ENCODE data around the gene ABCC11. TPM values are rescaled to one million over a fixed set of nuclear protein-coding genes. Genes with fewer than 3 reads are reported as not detected.
"Not testable (repeated sequence)": the region's sequence is repeated elsewhere in the genome, so short reads cannot be mapped to it uniquely, and the experiment has no call there.

ABCC11 gene
- total RNA-seq, 1 experiment from 2014 or later, result 0.06 TPM

GRCh38 chr16:48250520-48251278, 3.4 kb upstream of the ABCC11 start:
- no peak for DNase-seq (ENCODE audit: low read depth)

GRCh38 chr16:48246066-48246465, 1.3 kb downstream of the ABCC11 start:
- DNase-seq (ENCODE audit: low read depth), result no peak

- DNase-seq (ENCODE audit: low read depth), result no peak
Observed at GRCh38 chr16:48244863-48245195, 2.5 kb downstream of the ABCC11 start.

- peak; percentile 88 for DNase-seq (ENCODE audit: low read depth)
Observed at GRCh38 chr16:48244080-48244862, 3.1 kb downstream of the ABCC11 start, which contains the start of gene LONP2. Gene LONP2 (plus strand): TSS chr16:48244300. CDS start chr16:48244389, 89 bp downstream.

GRCh38 chr16:48240147-48240546, 7.2 kb downstream of the ABCC11 start:
- DNase-seq (ENCODE audit: low read depth), result not testable (repeated sequence)

DNA sequence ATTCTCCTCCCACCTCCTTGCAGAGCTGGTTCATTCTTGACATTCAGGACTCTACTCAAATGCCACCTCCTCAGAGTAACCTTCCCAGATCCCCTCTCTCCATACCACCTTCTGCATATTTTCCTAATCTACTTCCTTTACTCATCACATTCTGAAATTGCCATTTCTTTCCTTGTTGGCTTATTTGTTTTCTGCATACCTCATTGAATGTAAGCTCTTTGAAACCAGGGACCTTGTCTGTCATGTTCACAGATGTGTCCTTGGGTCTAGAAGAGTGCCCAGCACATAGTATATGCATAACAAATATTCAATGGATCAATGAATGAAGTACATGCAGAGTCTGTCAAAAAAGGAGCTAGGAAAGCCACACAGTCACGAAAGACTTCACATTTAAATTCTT, 11.1 kb downstream of the ABCC11 start:
- DNase-seq (ENCODE audit: low read depth), result no peak

- peak; percentile 18 for DNase-seq (ENCODE audit: low read depth)
Observed at GRCh38 chr16:48235556-48236136, 11.7 kb downstream of the ABCC11 start.

GRCh38 chr16:48235058-48235555, 12.2 kb downstream of the ABCC11 start:
- no peak for DNase-seq (ENCODE audit: low read depth)

DNA sequence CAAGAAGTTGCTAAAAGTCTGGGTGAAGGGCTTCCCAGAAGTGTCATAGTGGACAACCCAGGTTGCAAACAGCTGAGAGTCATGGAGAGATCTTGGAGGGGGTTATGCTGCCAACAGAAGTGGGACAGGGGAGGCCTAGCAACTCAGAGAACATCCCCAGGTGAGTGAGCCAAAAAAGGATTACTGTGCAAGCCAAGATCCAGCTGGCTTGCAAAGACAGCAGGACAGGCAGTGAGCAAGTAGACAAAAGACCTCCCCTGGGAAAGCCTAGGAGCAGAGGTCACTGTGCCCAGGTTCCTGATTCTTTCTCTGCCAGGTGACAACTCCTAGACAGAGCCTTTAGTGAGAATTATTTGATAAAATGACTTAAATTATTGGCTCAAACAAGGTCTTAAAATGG, 12.7 kb downstream of the ABCC11 start:
- no peak for DNase-seq (ENCODE audit: low read depth)

- peak; percentile 10 for DNase-seq (ENCODE audit: low read depth)
Observed at GRCh38 chr16:48232493-48233040, 14.8 kb downstream of the ABCC11 start.

DNA sequence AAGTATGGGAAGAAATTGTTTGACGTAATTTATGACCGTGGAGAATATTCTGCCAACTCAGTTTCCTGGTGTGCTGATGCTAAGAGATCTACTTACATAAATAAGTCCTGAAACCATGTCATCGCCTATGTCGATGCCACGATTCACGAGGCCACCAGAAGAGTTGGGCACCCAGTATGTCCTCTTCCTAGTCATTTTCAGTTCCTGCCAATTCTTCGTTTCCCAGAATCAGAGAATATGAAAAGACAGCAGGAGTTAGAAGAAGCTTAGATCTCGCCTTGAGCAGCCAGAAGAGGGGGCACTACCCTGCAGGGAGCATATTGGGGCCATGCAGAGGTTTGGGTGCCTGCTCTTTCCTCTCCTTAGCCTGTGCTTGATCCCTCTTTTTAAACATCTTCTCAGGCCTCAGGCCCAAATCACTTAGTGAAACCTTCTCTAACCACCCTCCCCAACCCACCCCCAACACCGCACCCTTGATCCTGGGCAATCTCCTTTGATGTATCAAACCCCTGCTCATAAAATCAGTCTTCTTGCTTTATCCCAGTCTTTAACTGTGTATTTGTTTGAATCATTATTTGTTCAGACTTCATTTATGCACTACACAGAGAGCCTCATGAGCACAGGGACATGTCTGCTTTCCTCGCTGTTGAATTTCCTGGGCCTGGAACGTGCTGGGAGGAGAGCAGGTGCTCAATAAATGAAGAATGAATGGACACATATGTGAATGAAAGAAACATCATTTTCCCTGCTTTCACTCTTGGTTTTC, 15.4 kb downstream of the ABCC11 start:
- peak; percentile 12 for DNase-seq (ENCODE audit: low read depth)

GRCh38 chr16:48225456-48225855, 21.9 kb downstream of the ABCC11 start:
- DNase-seq (ENCODE audit: low read depth), result peak; percentile 5

DNA sequence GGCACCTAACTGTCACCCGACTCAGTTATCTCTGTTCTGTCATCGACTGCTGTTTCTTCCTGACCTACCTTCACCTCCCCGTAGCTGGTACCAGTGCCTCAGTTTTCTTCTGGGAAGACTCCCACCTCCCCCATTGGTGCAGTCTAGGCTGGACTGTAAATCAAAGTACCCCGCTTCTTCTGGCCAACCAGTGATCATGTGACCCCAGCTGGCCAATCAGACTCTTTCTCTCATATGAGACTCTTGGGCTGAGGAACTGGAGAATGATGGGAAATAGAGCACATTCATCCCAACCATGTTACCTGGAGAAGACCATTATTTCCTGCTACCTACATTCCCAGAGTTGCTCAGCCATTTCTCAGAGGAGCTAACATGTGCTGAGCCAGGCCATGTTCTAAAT, 23.8 kb downstream of the ABCC11 start:
- DNase-seq (ENCODE audit: low read depth), result no peak

GRCh38 chr16:48220891-48221290, 26.4 kb downstream of the ABCC11 start:
- no peak for DNase-seq (ENCODE audit: low read depth)

- DNase-seq (ENCODE audit: low read depth), result no peak
Observed at GRCh38 chr16:48218473-48218872, 28.9 kb downstream of the ABCC11 start.

DNA sequence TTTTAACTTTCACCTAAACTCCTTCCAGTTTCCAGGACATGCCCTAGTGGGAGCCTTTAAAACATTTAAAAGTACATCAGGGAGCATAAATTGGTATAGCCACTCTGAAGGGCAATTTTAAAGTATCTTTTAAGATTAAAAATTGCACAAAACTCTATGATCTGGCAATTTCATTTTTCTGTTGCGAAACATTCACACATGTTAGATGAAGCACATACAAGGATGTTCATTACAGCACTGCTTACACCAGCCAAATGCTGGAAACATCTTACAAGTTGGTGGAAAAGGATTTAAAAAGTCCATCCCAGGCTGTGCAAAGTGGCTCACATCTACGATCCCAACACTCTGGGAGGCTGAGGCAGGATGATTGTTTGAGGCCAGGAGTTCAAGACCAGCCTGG, 29.6 kb downstream of the ABCC11 start:
- no peak for DNase-seq (ENCODE audit: low read depth)

DNA sequence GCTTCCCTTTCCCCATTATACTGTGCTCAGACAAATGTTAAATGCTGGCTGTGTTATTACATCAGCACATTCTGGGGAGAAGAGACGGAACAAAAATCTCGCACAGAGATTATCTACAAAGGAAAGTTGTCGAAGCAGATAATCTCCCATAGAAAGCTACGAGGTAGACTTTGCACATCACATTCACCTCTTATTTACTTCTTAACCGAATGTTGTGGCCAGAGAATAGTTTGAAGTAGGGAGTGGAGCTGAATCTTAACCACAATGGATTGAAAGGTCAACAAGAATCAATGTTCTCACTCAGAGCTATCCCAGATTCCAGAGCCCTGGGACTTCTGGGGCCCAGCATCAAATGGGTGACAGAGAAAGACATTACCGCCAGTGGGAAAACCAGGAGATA, 31.6 kb downstream of the ABCC11 start:
- DNase-seq (ENCODE audit: low read depth), result no peak

DNA sequence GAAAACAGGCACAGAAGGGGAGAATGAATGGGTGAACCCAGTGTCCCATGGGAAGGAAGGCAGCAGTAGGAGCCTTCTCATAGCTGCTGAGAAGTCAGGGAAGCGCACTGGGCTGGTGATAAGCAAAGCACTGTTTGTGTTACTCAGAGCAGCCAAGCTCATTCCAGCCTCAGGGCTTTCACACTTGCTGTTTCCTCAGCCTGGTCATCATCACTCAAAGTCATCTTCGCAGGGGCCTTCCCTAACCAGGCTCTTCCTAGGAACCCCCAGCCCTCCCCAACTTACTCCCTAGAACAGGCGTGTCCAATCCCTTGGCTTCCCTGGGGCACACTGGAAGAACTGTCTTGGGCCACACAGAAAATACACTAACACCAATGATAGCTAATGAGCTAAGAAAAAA, 35.3 kb downstream of the ABCC11 start:
- DNase-seq (ENCODE audit: low read depth), result no peak

DNA sequence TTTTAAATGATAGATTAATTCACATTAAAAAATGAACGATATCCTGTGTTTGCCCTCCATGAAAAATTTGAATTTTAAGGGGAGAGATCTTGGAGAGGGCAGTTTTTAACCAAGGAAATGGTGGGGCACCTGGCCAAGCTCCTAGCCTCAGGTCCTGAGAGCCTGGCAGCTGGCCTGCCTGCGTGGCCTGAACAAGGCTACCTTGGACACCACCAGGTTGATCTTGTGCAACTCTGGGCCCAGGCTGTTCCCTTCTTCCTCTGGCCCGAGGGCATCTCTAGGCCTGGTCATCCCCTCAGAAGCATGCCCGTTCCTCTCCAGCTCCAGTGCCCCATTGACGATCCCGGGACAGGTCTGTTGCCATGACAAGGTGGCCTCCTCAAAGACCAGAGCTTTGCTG, 36.6 kb downstream of the ABCC11 start:
- DNase-seq (ENCODE audit: low read depth), result no peak

DNA sequence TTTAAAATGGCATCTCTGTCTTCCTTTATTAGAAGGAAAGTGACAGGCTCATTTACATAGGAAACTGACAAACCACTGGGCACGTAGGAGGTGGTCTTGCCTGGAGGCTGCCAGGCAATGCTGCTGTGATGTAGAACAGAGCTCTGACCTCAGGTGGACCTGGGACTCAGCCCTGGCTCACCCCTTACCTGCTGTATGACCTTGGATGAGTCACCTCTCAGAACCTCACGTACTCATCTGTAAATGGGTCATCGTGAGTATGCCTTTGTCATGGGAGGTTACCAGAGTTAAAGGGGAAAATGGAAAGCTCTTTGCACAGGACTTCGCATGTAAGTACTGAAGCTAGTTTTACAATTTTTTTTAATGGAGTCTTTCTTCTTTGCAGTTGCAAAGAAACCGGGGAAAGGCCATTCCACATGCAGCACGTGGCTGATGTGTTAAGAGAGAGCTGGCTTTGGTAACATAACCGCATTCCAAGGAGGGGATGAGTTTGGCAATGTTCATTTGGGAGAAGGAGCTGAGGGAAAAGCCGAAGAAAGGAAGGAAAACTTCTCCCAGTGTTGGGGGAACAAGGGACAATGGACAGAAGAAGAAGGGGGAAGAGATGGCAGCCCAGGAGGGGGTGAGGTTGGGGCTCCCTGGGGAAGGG, 40.6 kb downstream of the ABCC11 start:
- no peak for DNase-seq (ENCODE audit: low read depth)

DNA sequence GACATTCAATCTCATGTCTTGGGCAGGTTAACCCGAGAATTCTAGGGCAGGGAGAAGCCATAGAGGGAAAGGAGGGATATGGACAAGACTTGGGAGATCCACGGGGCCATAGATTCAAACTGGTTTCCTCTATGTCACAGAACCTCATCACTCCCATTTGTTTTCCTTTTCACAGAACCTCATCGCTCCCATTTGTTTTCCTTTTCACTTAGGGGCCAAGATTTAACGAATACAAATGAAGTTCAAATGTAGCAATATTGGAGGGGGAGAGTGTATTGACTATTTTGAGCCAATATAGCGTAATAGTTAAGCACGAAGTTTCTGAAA, 42.6 kb downstream of the ABCC11 start:
- DNase-seq (ENCODE audit: low read depth), result no peak
